Liver (tissue), 3 donors: Measurements from ENCODE around the gene NCK1.

Experiments
- CTCF ChIP-seq: fragments of 150-350 bp; IDR thresholded peaks from 2 replicates; pipeline ENCODE4 v1.5.1; 2017; ENCODE audit warnings: improper control_type of control experiment, low read depth, low read length; ENCODE audit not compliant: missing input control
- FOXA2 ChIP-seq: IDR thresholded peaks from 2 replicates; pipeline ENCODE4 v1.6.1; 2016; ENCODE audit warnings: antibody characterized with exemption
- RAD21 ChIP-seq, 2 donors: IDR thresholded peaks; 2 replicates each; pipeline ENCODE4 v1.6.1; 2016; ENCODE audit warnings: antibody characterized with exemption in 2 of 2, mild to moderate bottlenecking in 2 of 2
- YY1 ChIP-seq: IDR thresholded peaks from 2 replicates; pipeline ENCODE4 v1.6.1; 2016; ENCODE audit warnings: antibody characterized with exemption, mild to moderate bottlenecking
- donor health status: healthy.
- donor health status: healthy.

GRCh38 chr3:136952292-136952691 lies 90.3 kb downstream of the NCK1 start:
- no peak for TF ChIP-seq CTCF
- no peak for TF ChIP-seq RAD21 (IDR thresholded peaks at IDR 0.05)
- TF ChIP-seq YY1, result no peak
- TF ChIP-seq FOXA2, result no peak
